ENCODE results near the gene EHMT1. TPM values are rescaled to one million over a fixed set of nuclear protein-coding genes. Genes with fewer than 3 reads are reported as not detected.

The EHMT1 gene
- total and polyA plus RNA-seq, 9 of the 15 experiments (the other 6 are each of a cell fraction or from before 2014, with no cell fraction given) = 2.2 to 76.0 (median 36.4) TPM

- intact Hi-C loops (cut with micrococcal nuclease) = loop anchor here (1.0 to 10.0 kb wide), 5 partner anchors 22 to 429 kb away; partner anchors contain the start of genes MRPL41 and PNPLA7
- Histone ChIP-seq H4K20me1 (replicated peaks; ENCODE audit: control insufficient read depth, insufficient read depth, low read length) (peaks cover 6% of the 10 kb centered on the region), H3K4me2 (ENCODE audit: insufficient read depth, low read length) (no peak overlapping the region), H3K9me3 (replicated peaks; ENCODE audit: control insufficient read depth, insufficient read depth, low read depth, low read length) (no peaks in the 10 kb centered on the region), H3K36me3 (ENCODE audit: control insufficient read depth, insufficient read depth, low read length) (peaks cover 20% of the 10 kb centered on the region; the same call in 1 of the 3 replicates), H2AFZ (ENCODE audit: low read depth, low read length) (no peak overlapping the region), H3K79me2 (ENCODE audit: control insufficient read depth, insufficient read depth, low read length) (peaks cover 84% of the 10 kb centered on the region), H3K27me3 (ENCODE audit: control insufficient read depth in 2 of 2, insufficient read depth in 2 of 2, low read length in 2 of 2) (no peaks in the 10 kb centered on the region), H3K27ac (ENCODE audit: extremely low read depth, low read depth, low read length) (no peak overlapping the region), H3K4me3 (no peak overlapping the region), H3K4me1 (replicated peaks in 1 of 2; ENCODE audit: control insufficient read depth in 2 of 2, insufficient read depth in 2 of 2, low read length in 2 of 2) (peaks cover 22 to 58% of the 10 kb centered on the region in 2 experiments; a peak in 4 of 5 replicates), H3K9me1 (ENCODE audit: control insufficient read depth, insufficient read depth, low read length) (peaks cover 8% of the 10 kb centered on the region), H3K9ac (ENCODE audit: insufficient read depth in 1 of 2, low read depth in 2 of 2, low read length in 2 of 2) (peak overlapping the region in 1 of 2 experiments; percentile 77; a peak in 2 of 4 replicates)
- POLR2A ChIA-PET = interaction anchor here (0.7 to 0.9 kb wide), 3 partner anchors 12 to 395 kb away, joined by 3 to 8 read pairs (median 3); no protein-coding TSS in a partner anchor
- BruUV-seq (replicated peaks) = no TSS peak
- ATAC-seq (peak; percentile 14; the same call in 2 of the 3 replicates), DNase-seq (ENCODE audit: extremely low read depth in 1 of 4, low spot score in 3 of 4) (peak; percentile 63 to 74 (median 68)), FAIRE-seq (peak; percentile 86)
- CTCF ChIA-PET (ENCODE audit: low intra/inter-chr PET ratio) = interaction anchor here (0.9 to 1.6 kb wide), 3 partner anchors 22 to 100 kb away, joined by 3 to 7 read pairs (median 4); no protein-coding TSS in a partner anchor
- in situ Hi-C loops (cut with MboI) = no loop called here
- WGBS (ENCODE audit: insufficient coverage, low coverage, missing lambda C conversion rate) = 49% methylated on average over 13 of the region's 13 CpGs
- TF ChIP-seq REST (IDR thresholded peaks at IDR 0.05; ENCODE audit: borderline replicate concordance) (peak; percentile 64; the same call in 1 of the 2 replicates), REST (CRISPR knock-in tag; IDR thresholded peaks at IDR 0.05; ENCODE audit: low read depth) (no peak), HMG20A (CRISPR knock-in tag; conservative IDR thresholded peaks at IDR 0.05) (no peak), POLR2AphosphoS5 (IDR thresholded peaks at IDR 0.05; ENCODE audit: control insufficient read depth, insufficient read depth, low read depth, low read length) (no peak), MAFF (IDR thresholded peaks at IDR 0.05; ENCODE audit: low read length) (no peak), CTCFL (IDR thresholded peaks at IDR 0.05; ENCODE audit: borderline replicate concordance, insufficient read depth, low read depth, low read length, poor library complexity, severe bottlenecking) (no peak), SUPT5H (IDR thresholded peaks at IDR 0.05) (no peak)
Measured at GRCh38 chr9:137672907-137673791, 54.3 kb downstream of the EHMT1 start.
